IPS-20b (cell line): ENCODE results near the gene EIF1.
A peak's percentile ranks its signal among the peaks of the same experiment; 100 is the strongest.
"Not testable (repeated sequence)": the region's sequence is repeated elsewhere in the genome, so short reads cannot be mapped to it uniquely, and the experiment has no call there.

Source experiments
- H3K27ac ChIP-seq: one replicate; pipeline ENCODE4 v1.5.1; 2013; ENCODE audit warnings: low read length
- H3K27me3 ChIP-seq: 2 replicates; pipeline ENCODE4 v1.6.1; 2013; ENCODE audit warnings: mild to moderate bottlenecking, low read length, inconsistent platforms; ENCODE audit not compliant: insufficient read depth
- H3K36me3 ChIP-seq: 2 replicates; pipeline ENCODE4 v1.6.1; 2013; ENCODE audit warnings: low read depth, mild to moderate bottlenecking, inconsistent platforms, low read length, moderate library complexity; ENCODE audit not compliant: insufficient read depth
- H3K4me1 ChIP-seq: 2 replicates; pipeline ENCODE4 v1.6.1; 2013; ENCODE audit warnings: mild to moderate bottlenecking, control low read depth, inconsistent platforms, low read length, moderate library complexity; ENCODE audit not compliant: insufficient read depth
- H3K4me3 ChIP-seq: 2 replicates; pipeline ENCODE4 v1.5.1; 2013; ENCODE audit warnings: mild to moderate bottlenecking, low read length, inconsistent platforms
- H3K9ac ChIP-seq: 2 replicates; pipeline ENCODE4 v1.6.1; 2013; ENCODE audit warnings: low read depth, mild to moderate bottlenecking, inconsistent platforms, low read length, moderate library complexity
- H3K9me3 ChIP-seq: 2 replicates; pipeline ENCODE4 v1.6.1; 2013; ENCODE audit warnings: mild to moderate bottlenecking, low read depth, low read length, inconsistent platforms; ENCODE audit not compliant: insufficient read depth

The EIF1 gene

GRCh38 chr17:41683441-41684007 lies 5.2 kb upstream of the EIF1 start:
- no peak overlapping the region for H3K9ac ChIP-seq

GRCh38 chr17:41684035-41684434 lies 4.7 kb upstream of the EIF1 start:
- no peaks in the 10 kb centered on the region for H3K9me3 ChIP-seq
- H3K9ac ChIP-seq: no peak overlapping the region
- H3K27ac ChIP-seq: no peak overlapping the region
- H3K27me3 ChIP-seq: no peaks in the 10 kb centered on the region
- H3K36me3 ChIP-seq: no peaks in the 10 kb centered on the region
- H3K4me1 ChIP-seq: no peaks in the 10 kb centered on the region; the same call in 1 of the 2 replicates
- H3K4me3 ChIP-seq: no peak overlapping the region

More at GRCh38 chr17:41683441-41684007, 5.2 kb upstream of the EIF1 start:
- no peaks in the 10 kb centered on the region for H3K27me3 ChIP-seq
- H3K4me3 ChIP-seq: no peak overlapping the region
- H3K9me3 ChIP-seq: no peaks in the 10 kb centered on the region
- H3K27ac ChIP-seq: no peak overlapping the region
- no peaks in the 10 kb centered on the region; the same call in 1 of the 2 replicates for H3K4me1 ChIP-seq
- no peaks in the 10 kb centered on the region for H3K36me3 ChIP-seq

GRCh38 chr17:41685753-41686152 lies 2.9 kb upstream of the EIF1 start:
- not testable (repeated sequence) for H3K27me3 ChIP-seq, H3K9ac ChIP-seq, H3K4me3 ChIP-seq, H3K9me3 ChIP-seq, H3K4me1 ChIP-seq, H3K27ac ChIP-seq
- H3K36me3 ChIP-seq: peaks cover 14% of the 10 kb centered on the region

- H3K27me3 ChIP-seq: no peaks in the 10 kb centered on the region
- peaks cover 9% of the 10 kb centered on the region for H3K4me1 ChIP-seq
- H3K9me3 ChIP-seq: no peaks in the 10 kb centered on the region
- no peak overlapping the region for H3K27ac ChIP-seq
- H3K36me3 ChIP-seq: peaks cover 20% of the 10 kb centered on the region
- H3K9ac ChIP-seq: no peak overlapping the region
- no peak overlapping the region for H3K4me3 ChIP-seq
Observed at GRCh38 chr17:41686281-41686680, 2.4 kb upstream of the EIF1 start.

GRCh38 chr17:41687828-41688640 lies 651 bp upstream of the EIF1 start:
- Histone ChIP-seq H3K27me3 (no peaks in the 10 kb centered on the region), H3K27ac (no peak overlapping the region), H3K9me3 (no peaks in the 10 kb centered on the region), H3K9ac (peak overlapping the region; percentile 84), H3K4me3 (peak overlapping the region; percentile 96), H3K36me3 (peaks cover 37% of the 10 kb centered on the region), H3K4me1 (peaks cover 9% of the 10 kb centered on the region)

GRCh38 chr17:41689497-41690299 lies 1.0 kb downstream of the EIF1 start:
- Histone ChIP-seq H3K4me3 (peak overlapping the region; percentile 96), H3K36me3 (peaks cover 45% of the 10 kb centered on the region), H3K4me1 (peaks cover 9% of the 10 kb centered on the region), H3K27me3 (no peaks in the 10 kb centered on the region), H3K9ac (peak overlapping the region; percentile 99), H3K27ac (peak overlapping the region; percentile 73), H3K9me3 (no peaks in the 10 kb centered on the region)

- Histone ChIP-seq H3K27me3 (no peaks in the 10 kb centered on the region), H3K9ac (peak overlapping the region; percentile 99; the same call in 1 of the 2 replicates), H3K36me3 (peaks cover 45% of the 10 kb centered on the region), H3K4me1 (peaks cover 9% of the 10 kb centered on the region), H3K4me3 (peak overlapping the region; percentile 96), H3K9me3 (no peaks in the 10 kb centered on the region), H3K27ac (no peak overlapping the region)
Observed at GRCh38 chr17:41690497-41690896, 1.8 kb downstream of the EIF1 start.

GRCh38 chr17:41691031-41691777 lies 2.5 kb downstream of the EIF1 start:
- Histone ChIP-seq H3K27ac (no peak overlapping the region), H3K36me3 (peaks cover 45% of the 10 kb centered on the region), H3K9ac (no peak overlapping the region), H3K27me3 (no peaks in the 10 kb centered on the region), H3K4me3 (no peak overlapping the region; the same call in 1 of the 2 replicates), H3K9me3 (no peaks in the 10 kb centered on the region), H3K4me1 (peaks cover 9% of the 10 kb centered on the region)

- Histone ChIP-seq H3K4me1 (peaks cover 9% of the 10 kb centered on the region), H3K4me3 (no peak overlapping the region), H3K9me3 (no peaks in the 10 kb centered on the region), H3K27me3 (no peaks in the 10 kb centered on the region), H3K36me3 (peaks cover 45% of the 10 kb centered on the region), H3K27ac (no peak overlapping the region), H3K9ac (no peak overlapping the region)
Observed at GRCh38 chr17:41692722-41693521, 4.2 kb downstream of the EIF1 start.

- H3K27ac ChIP-seq: no peak overlapping the region
- no peaks in the 10 kb centered on the region for H3K27me3 ChIP-seq
- peaks cover 6% of the 10 kb centered on the region for H3K4me1 ChIP-seq
- H3K36me3 ChIP-seq: peaks cover 36% of the 10 kb centered on the region
- H3K9ac ChIP-seq: no peak overlapping the region
- no peaks in the 10 kb centered on the region for H3K9me3 ChIP-seq
- H3K4me3 ChIP-seq: no peak overlapping the region
Observed at GRCh38 chr17:41695134-41695661, 6.5 kb downstream of the EIF1 start.
